Measurements from ENCODE around the gene NOC2L.
"Not testable (repeated sequence)": the region's sequence is repeated elsewhere in the genome, so short reads cannot be mapped to it uniquely, and the experiment has no call there.

NOC2L gene

GRCh38 chr1:960363-961131 lies 1.5 kb upstream of the NOC2L start, which contains the start of gene KLHL17:
KLHL17 (plus strand) TSS chr1:960584; CDS start chr1:960694, 110 bp downstream.
- peak; percentile 73 for DNase-seq

- no peak for DNase-seq
Measured at GRCh38 chr1:959731-960362, 791 bp upstream of the NOC2L start.

GRCh38 chr1:956636-957035 lies 2.4 kb downstream of the NOC2L start:
- no peak for DNase-seq

- DNase-seq: no peak
Measured at GRCh38 chr1:955474-955873, 3.6 kb downstream of the NOC2L start.

GRCh38 chr1:954927-955326 lies 4.1 kb downstream of the NOC2L start:
- no peak for DNase-seq

GRCh38 chr1:953524-954320 lies 5.3 kb downstream of the NOC2L start:
- no peak for DNase-seq

- DNase-seq: no peak
Measured at GRCh38 chr1:952603-953002, 6.5 kb downstream of the NOC2L start.

- no peak for DNase-seq
Measured at GRCh38 chr1:952201-952600, 6.9 kb downstream of the NOC2L start.

GRCh38 chr1:951364-951763 lies 7.7 kb downstream of the NOC2L start:
- DNase-seq: no peak

- no peak for DNase-seq
Measured at GRCh38 chr1:950881-951280, 8.2 kb downstream of the NOC2L start.

GRCh38 chr1:950268-950667 lies 8.8 kb downstream of the NOC2L start:
- DNase-seq: no peak

- no peak for DNase-seq
Measured at GRCh38 chr1:947958-948357, 11.1 kb downstream of the NOC2L start.

- not testable (repeated sequence) for DNase-seq
Measured at GRCh38 chr1:946811-947210, 12.2 kb downstream of the NOC2L start.

- no peak for DNase-seq
Measured at GRCh38 chr1:945688-946556, 13.1 kb downstream of the NOC2L start.

GRCh38 chr1:944341-945325 lies 14.4 kb downstream of the NOC2L start:
- DNase-seq: no peak

GRCh38 chr1:943545-944340 lies 15.3 kb downstream of the NOC2L start:
- no peak for DNase-seq

- no peak for DNase-seq
Measured at GRCh38 chr1:942864-943533, 16.1 kb downstream of the NOC2L start.

GRCh38 chr1:942411-942821 lies 16.6 kb downstream of the NOC2L start:
- no peak for DNase-seq

- DNase-seq: no peak
Measured at GRCh38 chr1:941588-942383, 17.3 kb downstream of the NOC2L start.
